ENCODE data around the gene EPN1. TPM values are rescaled to one million over a fixed set of nuclear protein-coding genes. Genes with fewer than 3 reads are reported as not detected.

EPN1 gene
- total and polyA plus RNA-seq, 2 of the 13 experiments (the other 11 are each of a cell fraction or from before 2014, with no cell fraction given) = 28.9 to 31.7 TPM

GRCh38 chr19:55641426-55642152 lies 33.4 kb upstream of the EPN1 start:
- in situ Hi-C loops (cut with HindIII; ENCODE audit: extremely low pct_ligation_motif_present, low pct_unique_long_range_greater_than_20kb) (no loop called here), intact Hi-C loops (cut with micrococcal nuclease; ENCODE audit: unreplicated experiment) (no loop called here)
- peaks cover 0 to 10% of the 10 kb centered on the region in 2 experiments; a peak in 2 of 5 replicates for H3K36me3 ChIP-seq (replicated peaks in 1 of 2; ENCODE audit: control insufficient read depth in 1 of 2, insufficient read depth in 2 of 2, low read length in 2 of 2)
- no TSS peak for BruUV-seq (replicated peaks)
- peak overlapping the region; percentile 92 to 96 (median 92) for H3K4me3 ChIP-seq (replicated peaks in 1 of 3; ENCODE audit: insufficient read depth in 1 of 3, low read depth in 2 of 3, low read length in 3 of 3)
- H3K4me2 ChIP-seq (ENCODE audit: low read depth, low read length) = peak overlapping the region; percentile 96
- H4K20me1 ChIP-seq (ENCODE audit: insufficient read depth, low read length) = no peaks in the 10 kb centered on the region
- ChIA-PET POLR2A (interaction anchor here (0.6 to 1.9 kb wide), 7 partner anchors 8 to 165 kb away, joined by 3 to 19 read pairs (median 8); partner anchors contain the start of genes FIZ1, U2AF2, ZNF628 and ZNF784), CTCF (ENCODE audit: low intra/inter-chr PET ratio, low total read pairs) (no interaction called here)
- H3K79me2 ChIP-seq (ENCODE audit: insufficient read depth, low read length) = peaks cover 41% of the 10 kb centered on the region
- no peak overlapping the region for H2AFZ ChIP-seq (ENCODE audit: low read length)
- no peaks in the 10 kb centered on the region; a peak in 1 of 5 replicates for H3K27me3 ChIP-seq (ENCODE audit: control insufficient read depth in 1 of 2, insufficient read depth in 2 of 2, low read length in 2 of 2)
- peak; percentile 7 for ATAC-seq
- FAIRE-seq = no peak
- H3K9me3 ChIP-seq (ENCODE audit: low read length) = no peaks in the 10 kb centered on the region
- peak overlapping the region; percentile 79 for H3K27ac ChIP-seq (ENCODE audit: extremely low read length, insufficient read depth, low read length)
- peaks cover 55% of the 10 kb centered on the region for H3K4me1 ChIP-seq (ENCODE audit: insufficient read depth, low read length)
- H3K9ac ChIP-seq (ENCODE audit: insufficient read depth, low read depth, low read length) = peak overlapping the region; percentile 84
- DNase-seq (ENCODE audit: low spot score) = no peak
- WGBS (ENCODE audit: low lambda C conversion rate) = under 1% methylated on average over 25 of the region's 25 CpGs
- TF ChIP-seq ZNF383 (CRISPR knock-in tag; IDR thresholded peaks at IDR 0.05; ENCODE audit: borderline replicate concordance) (no peak), ISX (CRISPR knock-in tag; conservative IDR thresholded peaks at IDR 0.05) (0 out of 2 replicates have a peak, but pooled peaks have one; percentile 61), ZNF138 (CRISPR knock-in tag; IDR thresholded peaks at IDR 0.05; ENCODE audit: low read depth) (no peak), MEIS1 (CRISPR knock-in tag; IDR thresholded peaks at IDR 0.05; ENCODE audit: borderline replicate concordance) (no peak), FOXJ3 (CRISPR knock-in tag; IDR thresholded peaks at IDR 0.05; ENCODE audit: borderline replicate concordance) (no peak), EEA1 (CRISPR knock-in tag; IDR thresholded peaks at IDR 0.05; ENCODE audit: borderline replicate concordance) (no peak), KAT8 (CRISPR knock-in tag; IDR thresholded peaks at IDR 0.05) (no peak), BRF2 (CRISPR knock-in tag; IDR thresholded peaks at IDR 0.05) (no peak), RNF219 (CRISPR knock-in tag; IDR thresholded peaks at IDR 0.05) (no peak), KLF15 (CRISPR knock-in tag; IDR thresholded peaks at IDR 0.05; ENCODE audit: borderline replicate concordance) (no peak), ZBTB4 (CRISPR knock-in tag; IDR thresholded peaks at IDR 0.05; ENCODE audit: borderline replicate concordance) (no peak), ZNF367 (CRISPR knock-in tag; IDR thresholded peaks at IDR 0.05; ENCODE audit: borderline replicate concordance) (no peak), RBM22 (optimal IDR thresholded peaks at IDR 0.05; ENCODE audit: low read length) (peak; percentile 81), SALL2 (CRISPR knock-in tag; IDR thresholded peaks at IDR 0.05) (0 out of 2 replicates have a peak, but pooled peaks have one; percentile 35), KAT7 (CRISPR knock-in tag; IDR thresholded peaks at IDR 0.05; ENCODE audit: borderline replicate concordance) (no peak), ZNF260 (CRISPR knock-in tag; IDR thresholded peaks at IDR 0.05; ENCODE audit: borderline replicate concordance, low read depth) (no peak), MEIS2 (CRISPR knock-in tag; IDR thresholded peaks at IDR 0.05) (0 out of 2 replicates have a peak, but pooled peaks have one; percentile 6)
